Stimulated activated CD4-positive, alpha-beta T cell treated with anti-CD3 and anti-CD28 coated beads, Interleukin-1b, Interleukin-23, amount 100 ng/mL, for 24 hours (primary cell): ENCODE measurements around the gene MYOG.

ENCODE experiments used
- DNase-seq, 4 experiments: peaks; one replicate each; pipeline ENCODE4 v3.0.0-alpha.2; 2020; ENCODE audit warnings: low read depth in 4 of 4, low spot score in 1 of 4

Gene MYOG

DNA sequence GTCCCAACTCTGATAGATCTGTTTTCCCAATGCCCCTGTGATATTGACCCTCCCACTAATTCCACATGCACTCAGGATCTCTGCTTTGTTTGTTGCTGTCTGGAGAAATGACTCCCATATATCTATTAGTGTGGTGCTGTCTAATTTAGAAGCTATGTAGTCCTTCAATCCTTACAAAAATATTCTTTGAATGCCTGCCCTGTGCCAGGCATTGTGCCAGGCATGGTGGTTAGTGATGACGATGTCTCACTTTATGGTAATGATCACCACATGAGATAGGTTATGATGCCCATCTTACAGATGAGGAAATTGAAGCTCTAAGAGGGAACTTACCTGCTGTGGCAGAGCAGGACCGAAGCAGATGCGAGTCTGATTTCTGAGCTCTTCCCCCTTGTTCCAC, 12.9 kb downstream of the MYOG start:
- DNase-seq, result no peak

DNA sequence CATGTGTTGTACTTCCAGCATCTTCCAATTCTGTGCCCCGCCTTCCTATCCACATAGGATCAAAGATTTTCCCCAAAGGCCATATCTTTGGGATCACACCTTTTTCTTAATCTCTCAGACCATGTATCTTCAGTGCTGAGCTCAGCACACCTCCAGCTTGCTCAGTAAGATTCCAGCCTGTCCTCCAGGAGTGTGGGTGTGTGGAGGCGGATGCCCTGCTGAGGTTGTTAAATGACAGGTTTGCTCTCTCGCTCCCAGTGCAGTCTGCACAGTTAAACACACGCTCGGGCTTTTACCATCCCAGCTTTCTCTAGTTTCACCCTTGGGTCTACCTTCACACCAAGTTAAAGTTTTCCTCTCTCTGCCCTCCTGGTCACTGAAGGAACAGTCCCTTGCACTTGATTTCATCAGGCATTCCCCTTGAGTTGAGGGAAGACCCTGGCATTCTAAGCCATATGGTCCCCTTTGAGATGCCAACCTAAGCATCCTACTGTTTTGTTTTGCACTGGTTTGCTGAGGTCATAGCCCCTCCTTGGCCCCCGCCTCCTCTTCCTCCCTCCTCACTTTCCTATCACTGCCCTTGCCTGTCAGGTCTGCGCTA, 13.7 kb downstream of the MYOG start:
- no peak for DNase-seq

DNA sequence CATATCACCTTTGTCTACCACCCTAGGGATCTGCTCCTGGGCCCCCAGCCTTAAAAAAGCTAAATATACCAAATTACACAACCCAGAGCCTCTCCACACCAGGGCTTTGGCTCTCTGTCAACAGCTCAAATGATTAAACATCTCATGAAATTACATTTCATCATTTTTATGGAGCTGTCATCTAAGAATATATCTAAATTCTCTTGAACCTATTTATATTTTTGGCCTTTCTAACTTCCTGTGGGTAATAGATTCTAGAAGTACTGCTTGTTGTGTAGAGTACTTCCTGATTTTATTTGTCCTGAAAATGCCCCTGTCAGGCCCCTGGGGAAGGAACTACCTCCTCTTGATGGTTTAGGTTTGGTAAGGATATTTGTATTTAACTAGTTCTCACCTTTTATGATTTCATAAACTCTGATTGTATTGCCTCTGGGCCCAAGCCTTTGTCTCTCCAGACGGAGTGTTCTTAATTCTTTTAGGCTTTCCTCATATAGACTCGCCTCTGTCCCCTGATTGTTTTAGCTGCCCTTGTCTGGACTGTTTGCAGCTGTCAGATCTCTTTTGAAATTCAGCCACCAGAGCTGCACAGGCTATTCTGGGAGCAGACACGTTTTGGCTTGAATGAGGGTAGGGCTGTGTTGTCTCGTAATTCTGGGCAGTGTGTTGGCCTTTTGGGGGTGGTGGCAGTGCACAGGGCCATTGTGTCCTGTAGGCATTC, 16.6 kb downstream of the MYOG start:
- no peak for DNase-seq

DNA sequence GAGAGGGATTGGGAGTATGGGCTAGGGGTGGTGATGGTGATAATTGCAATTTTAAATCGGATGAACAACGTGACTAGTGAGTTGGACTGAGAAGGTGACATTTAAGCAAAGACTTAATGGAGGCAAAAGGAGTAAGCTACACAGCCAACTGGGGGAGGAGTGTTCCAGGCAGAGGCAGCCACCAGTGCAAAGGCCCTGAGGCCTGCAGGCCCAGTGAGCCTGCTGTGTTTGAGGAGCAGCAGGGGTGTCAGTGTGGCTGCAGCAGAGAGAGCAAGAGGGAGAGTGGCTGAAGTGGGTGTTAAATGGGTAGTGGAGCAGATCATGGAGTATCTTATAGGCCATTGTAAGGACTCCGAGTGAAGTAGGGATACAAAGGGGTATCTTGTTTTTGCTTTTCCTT, 18.8 kb downstream of the MYOG start:
- no peak for DNase-seq

DNA sequence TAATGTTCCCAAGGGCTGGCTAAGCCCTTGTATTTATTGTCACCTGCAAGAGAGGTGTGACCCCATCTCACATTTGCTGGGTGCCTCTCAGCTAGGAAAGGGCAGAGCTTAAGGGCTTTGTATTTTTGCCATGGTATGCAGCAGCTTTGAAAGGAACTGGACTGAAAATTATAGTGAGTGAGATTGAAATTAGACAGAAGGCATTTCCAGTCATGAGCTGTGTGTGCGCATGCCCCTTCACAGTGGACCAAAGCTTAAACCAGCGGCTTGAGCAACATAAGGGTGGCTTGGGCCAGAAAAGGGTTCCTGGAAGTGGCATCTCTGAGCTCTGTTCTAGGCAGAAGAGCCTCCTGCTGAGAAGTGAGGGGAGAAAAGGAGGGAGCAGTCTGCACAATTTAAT, 19.8 kb downstream of the MYOG start:
- DNase-seq, result no peak

DNA sequence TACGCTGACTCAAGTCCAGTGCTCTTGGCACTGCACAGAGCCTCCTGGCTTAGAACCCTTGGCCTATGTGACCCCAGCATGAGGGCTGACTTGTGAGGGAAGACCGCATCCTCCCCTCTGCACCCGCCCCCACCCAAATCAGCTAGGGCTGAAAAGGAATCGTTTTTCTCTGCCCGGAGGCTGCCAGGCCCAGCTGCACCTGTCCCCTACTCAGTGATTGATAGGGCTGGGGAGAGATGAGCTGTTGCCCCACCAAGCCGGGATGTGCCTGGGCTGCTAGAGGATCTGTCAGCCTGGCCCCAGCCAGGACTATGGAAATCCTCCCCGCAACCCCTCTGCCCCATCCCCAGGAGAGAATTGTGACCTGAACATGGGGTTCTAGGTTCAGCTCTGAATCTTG, 20.6 kb downstream of the MYOG start:
- no peak for DNase-seq

DNA sequence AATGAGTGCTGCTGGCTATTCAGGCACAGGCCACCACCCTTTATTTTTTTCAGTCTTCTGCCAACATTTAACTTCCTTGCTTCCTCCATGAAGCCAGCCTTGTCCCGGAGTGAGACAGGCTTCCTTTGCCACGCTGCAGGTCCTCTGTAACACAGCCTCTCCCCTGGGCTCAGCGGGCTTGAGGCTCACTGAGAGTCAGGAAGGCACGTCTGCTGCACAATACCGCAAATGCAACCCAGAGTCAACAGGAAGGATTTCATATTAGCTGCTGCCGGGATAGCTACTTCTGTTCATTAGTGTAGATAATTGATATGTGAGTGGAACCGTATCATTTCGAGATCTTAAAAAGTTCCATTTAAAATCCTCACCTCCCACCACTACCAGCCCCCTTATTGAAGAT, 22.5 kb downstream of the MYOG start:
- no peak for DNase-seq

DNA sequence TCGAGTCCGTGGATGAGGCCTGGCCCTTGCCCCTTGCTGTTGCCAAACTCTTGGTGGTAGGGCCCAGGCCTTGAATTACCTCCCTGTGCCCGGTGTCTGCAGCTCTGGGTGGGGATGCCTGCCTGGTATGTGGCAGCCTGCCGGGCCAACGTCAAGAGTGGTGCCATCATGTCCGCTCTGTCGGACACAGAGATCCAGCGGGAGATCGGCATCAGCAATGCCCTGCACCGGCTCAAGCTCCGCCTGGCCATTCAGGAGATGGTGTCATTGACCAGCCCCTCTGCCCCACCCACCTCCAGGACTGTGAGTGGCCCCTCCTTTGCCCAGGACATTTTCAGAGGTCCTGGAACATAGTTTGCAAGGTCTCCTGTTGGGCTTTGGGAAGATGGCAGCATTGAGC, 25.7 kb downstream of the MYOG start:
- DNase-seq, result no peak

DNA sequence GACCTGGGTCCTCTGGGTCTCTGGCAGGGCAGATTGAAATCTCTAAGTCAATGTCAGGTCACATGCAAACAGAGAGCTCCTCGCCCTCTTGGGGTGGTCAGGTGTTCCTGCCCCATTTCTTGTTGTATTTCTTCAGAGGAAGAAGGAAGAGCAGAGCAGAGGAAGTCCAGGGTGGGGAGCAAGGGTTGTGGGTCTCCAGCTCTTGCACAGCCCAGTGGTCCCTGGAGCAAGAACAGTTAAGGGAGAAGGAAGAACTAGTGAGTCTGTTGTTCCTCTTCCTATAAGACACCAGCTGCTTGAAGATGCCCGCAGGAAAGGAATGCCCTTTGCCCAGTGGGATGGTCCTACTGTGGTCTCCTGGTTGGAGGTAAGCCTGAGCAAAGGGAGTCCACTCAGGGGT, 26.3 kb downstream of the MYOG start:
- DNase-seq, result no peak

DNA sequence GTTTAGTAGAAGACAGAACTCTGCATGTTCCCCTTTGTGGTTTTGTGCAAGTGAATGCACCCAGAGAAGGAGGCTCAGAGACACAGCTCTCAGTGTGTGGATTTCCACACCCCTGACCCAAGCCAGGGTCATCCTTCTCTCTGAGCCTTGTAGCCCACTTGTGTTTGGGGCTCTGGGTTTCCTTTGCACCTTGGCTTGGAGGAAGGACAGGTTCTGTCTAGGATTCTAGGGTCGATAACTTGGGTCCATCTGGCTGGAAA, 27.2 kb downstream of the MYOG start:
- DNase-seq, result no peak

DNA sequence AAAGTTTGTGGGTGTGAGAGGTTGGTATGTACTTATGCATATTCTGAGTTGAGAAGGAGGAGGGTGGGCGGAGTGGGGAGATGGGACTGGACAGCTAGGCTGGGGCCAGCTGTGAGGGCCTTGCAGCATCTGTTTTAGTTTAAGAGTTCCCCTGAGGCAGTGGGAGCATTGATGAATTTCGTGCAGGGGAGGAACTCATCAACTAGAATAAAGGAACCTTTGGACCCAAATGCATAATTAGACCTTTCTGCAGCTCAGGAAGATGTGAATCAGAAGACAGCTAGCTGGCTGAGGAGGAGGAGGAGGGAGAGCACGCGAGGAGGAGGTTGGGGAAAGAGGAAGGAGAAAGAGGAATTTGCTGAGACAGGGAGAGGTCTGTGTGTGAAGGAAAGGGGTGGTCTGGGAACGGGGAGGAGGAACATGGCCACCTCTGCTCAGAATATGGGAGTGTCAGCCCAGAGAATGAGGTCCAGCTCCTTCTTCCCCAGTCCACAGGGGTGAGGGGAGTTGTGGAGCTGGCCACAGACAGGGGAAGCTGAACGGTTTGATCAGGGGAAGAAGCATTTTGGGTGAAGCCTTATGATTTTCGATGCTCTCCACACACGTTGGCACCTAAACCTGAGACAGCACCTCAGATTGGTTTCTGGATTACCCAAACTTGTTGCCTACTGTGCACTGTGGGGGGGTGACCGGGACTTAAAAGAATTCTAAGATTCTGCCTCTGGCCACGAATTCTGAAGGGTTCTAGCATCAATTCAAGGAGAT, 27.7 kb downstream of the MYOG start:
- DNase-seq, result no peak

DNA sequence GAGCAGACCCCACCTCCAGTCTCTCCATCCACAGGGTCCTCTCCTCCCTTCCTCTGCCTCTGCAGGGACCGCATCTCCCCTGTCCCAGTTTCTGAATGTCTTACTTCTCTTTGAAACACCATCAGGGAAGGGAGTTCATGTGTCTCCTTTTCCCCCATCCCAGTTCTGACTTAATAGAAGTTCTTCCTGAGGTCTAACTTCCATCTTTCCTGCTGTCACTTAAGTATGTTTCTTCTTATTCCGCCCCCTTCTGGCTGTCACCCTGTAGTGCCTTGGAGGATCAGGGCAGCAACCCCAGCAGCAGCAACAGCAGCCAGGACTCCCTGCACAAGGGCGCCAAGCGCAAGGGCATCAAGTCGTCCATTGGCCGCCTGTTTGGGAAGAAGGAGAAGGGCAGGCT, 29.3 kb downstream of the MYOG start:
- no peak for DNase-seq

DNA sequence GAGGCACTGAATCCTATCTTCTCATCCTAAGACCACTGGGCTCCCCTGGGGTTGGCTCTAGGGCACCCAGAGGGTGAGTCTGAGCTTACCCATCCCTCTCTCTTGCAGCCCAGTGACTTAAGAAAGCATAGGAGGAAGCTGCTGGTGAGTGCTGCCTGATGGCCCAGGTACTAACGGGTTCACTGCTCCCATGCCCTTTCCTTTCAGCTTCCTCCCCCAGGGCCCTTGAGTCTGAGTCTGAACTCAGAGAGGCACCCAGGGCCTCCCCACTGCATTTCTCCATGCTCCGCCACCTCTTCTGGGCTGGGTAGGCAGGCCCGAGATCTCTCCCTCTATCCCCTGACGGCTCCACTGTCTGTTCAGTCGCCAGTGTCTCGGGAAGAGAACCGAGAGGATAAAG, 29.8 kb downstream of the MYOG start:
- DNase-seq, result no peak

DNA sequence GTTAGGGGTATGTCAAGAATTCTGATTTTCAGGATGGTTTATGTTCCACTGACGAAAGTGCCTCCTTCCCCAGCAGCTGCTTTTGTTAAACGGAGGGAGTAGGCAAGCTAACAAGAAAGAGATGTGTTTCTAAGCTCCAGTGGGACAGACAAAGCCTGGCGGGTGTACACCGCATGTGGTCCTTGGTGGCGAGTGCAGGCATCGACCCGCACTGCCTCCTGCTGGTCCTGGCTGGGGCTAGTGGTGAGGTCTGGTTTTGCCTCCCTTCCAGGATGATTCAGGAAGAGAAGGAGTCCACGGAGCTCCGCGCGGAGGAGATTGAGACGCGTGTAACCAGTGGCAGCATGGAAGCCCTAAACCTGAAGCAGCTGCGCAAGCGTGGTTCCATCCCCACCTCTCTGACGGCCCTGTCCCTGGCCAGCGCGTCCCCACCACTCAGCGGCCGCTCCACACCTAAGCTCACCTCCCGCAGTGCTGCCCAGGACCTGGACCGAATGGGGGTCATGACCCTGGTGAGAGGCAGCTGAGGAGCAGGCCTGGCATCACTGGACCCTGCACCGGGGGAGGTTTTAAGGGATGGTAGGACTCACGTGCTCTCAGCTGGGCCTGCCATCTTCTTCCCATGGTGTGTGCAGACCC, 30.5 kb downstream of the MYOG start:
- DNase-seq, result no peak

DNA sequence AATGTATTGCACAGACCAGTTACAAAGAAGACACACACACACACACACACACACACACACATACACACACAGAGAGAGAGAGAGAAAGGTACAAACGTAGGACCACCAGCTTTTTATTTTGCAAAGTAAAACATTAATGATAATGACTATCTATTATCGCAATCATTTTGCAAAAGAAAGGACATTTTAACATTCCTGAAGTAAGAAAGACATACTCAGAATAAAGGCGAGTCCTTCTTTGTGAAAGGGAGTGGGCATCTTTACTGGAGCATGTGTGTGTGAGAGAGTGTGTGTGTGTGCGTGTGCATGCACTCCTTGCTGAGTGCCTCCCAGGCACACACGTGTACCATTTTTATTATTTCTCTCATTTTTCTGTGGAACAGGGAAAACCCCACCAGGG, 31.2 kb downstream of the MYOG start:
- DNase-seq, result no peak

DNA sequence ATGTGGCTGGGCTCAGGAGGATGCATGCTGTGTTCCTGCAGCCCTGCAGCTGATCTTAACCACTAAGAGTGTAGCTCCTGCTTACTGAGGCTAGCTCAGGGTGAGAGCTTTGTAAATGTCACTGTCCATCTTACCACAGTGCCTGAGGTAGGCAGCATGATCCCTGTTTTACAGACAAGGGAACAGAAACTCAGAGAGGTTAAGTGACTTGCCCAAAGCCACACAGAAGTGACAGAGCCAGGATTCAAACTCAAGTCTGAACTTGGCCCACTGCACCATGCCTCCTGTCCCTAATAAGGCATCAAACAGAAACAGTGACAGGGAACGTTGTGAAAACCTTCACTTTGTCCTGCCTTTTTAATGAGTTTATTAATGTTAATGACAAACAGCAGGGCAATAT, 31.6 kb downstream of the MYOG start:
- DNase-seq, result no peak

DNA sequence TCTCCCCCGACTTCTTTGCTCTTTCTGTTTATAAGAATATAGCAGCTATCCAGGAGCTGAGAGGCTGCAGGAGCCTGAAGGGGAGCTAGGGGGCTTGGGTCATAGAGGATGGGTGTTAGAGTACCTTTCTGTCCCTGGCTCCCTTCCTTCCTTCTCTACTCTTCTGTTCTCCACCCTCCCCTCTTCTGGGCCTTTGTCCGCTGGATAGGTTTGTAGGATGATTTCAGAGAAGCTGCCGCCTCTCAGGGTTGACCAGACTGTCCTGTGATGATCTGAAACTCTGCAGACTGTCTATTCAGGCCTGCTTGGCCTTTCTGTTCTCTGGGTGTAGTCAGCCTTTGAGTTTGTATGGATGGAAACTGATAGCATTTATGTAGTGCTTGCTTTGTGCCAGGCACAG, 33.2 kb downstream of the MYOG start:
- DNase-seq, result no peak

DNA sequence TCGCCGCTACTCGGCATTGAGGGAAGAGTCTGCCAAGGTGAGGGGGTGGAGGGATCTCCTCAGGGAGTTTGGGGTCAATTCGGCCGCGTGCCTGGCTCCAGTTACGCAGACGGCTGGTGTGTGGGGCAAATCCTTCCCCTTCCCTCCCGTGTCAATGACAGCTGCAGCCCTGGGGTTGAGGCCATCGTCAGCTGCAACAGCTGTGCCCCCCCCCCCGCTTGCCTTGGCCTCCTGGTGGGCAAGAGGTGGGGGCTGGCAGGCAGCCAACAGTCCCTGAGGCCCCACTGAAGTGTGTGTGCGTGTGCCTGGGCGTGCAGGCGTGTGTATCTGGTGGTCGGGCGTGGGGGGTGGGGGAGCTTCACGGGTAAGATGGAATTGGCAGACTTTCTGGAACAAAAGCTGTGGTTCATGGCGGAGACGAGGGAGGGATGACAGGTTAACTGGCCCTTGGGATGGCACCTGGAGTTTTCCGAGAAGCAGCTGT, 33.9 kb downstream of the MYOG start:
- no peak for DNase-seq

DNA sequence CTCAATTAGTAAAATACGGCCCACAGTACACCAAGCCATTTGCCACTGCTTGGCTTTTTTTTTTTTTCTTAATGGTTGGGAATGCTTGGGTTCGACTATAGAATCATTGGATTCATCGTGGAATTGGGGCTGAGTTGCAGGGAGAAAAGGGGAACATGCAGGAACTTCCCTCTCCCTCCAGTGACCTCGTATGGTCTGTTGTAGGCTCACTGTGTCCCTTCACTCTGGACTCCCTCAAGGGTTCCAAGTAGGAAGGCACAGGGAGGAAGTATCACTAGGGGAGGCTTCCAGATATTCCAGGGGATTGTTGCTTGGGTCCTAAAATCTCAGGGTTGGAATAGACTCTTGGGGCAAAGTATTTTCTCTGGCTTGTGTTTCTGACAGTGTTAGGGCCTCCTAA, 35.0 kb downstream of the MYOG start:
- no peak for DNase-seq

DNA sequence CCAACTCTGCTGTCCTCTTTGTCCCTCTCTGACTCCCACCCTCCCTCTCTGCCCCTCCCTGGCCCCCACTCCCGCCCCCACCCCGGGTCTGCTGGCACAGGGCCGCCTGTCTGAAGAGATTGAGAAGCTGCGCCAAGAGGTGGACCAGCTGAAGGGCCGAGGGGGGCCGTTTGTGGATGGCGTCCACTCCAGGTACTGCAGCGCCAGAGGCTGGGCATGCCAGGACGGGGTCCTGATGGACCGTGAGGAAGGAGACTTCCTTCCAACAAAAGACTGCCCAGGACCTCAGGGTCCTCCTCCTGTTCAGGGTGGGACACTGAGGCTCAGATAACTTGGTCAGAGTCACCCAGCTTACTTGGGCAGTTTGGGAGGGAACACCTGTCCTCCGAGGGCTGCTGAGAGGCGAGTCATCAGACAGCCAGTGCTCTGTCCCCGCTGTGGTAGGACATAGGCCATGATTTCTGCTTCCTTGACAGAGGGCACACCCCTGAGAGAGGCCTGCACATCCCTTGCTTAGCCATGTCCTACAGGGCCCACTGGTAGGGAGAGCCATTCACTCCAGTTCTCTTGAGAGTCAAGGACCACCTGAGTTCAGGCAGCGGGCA, 36.1 kb downstream of the MYOG start:
- DNase-seq, result no peak

DNA sequence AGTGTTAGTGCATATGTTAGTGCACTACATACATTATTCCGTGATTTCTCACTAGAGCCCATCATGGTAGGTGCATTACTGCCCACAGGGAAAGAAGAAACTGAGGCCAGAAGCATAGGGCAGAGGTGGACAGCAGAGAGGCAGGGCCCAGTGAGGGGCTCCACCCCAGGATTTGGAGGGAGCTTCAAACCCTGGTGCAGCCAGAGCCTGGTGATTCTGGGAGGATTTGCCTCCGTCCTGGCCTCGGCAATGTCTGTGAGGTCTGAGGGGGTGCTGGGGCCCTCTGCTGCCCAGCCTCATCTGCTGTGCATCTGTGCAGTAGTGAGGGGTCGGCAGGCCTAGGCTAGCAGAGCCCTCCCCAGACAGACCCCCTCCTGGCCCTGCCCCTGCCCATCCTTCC, 36.7 kb downstream of the MYOG start:
- DNase-seq, result no peak

DNA sequence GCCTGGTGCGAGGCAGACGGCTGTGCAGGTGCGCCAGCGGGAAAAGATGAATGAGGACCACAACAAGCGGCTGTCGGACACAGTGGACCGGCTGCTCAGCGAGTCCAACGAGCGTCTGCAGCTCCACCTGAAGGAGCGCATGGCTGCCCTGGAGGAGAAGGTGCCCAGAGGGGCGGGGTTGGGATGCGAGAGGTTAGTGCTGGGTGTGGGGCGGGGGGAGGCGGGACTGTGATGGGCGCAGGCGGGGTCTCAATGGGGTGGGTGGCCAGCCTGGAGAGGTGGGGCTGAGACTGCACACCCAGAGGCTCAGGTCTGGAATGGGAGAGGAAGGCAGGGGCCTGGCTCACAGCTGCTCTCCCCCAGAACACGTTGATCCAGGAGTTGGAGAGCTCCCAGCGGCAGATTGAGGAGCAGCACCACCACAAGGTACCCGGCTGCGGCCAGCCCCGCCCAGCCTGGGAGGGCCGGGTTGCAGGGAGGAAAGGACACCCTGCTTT, 37.2 kb downstream of the MYOG start:
- DNase-seq, result no peak
